Activated CD8-positive, alpha-beta memory T cell treated with anti-CD3 and anti-CD28 coated beads for 36 hours (primary cell): Measurements from ENCODE around the gene OR4F6. TPM values are rescaled to one million over a fixed set of nuclear protein-coding genes. Genes with fewer than 3 reads are reported as not detected.

Experiments used
- CTCF ChIA-PET: fragments of 350-600 bp; sonication (Branson Sonifier 250); formaldehyde crosslinking; loops from one replicate; lab custom pipeline; 2021; ENCODE audit warnings: antibody characterized with exemption; lab: Charles Lee
- POLR2A ChIA-PET: fragments of 350-600 bp; sonication (Branson Sonifier 250); formaldehyde crosslinking; loops from one replicate; lab custom pipeline; 2021; ENCODE audit warnings: antibody characterized with exemption; lab: Charles Lee
- total RNA-seq, 2 experiments: library from RNA; stranded (reverse); gene quantifications; one replicate each; pipeline ENCODE4 v1.2.3, GENCODE V29; 2021

Gene OR4F6
- total RNA-seq, 2 experiments from 2014 or later = not detected

GRCh38 chr15:101801048-101801447 lies 2.3 kb upstream of the OR4F6 start:
- ChIA-PET POLR2A (no interaction called here), CTCF (no interaction called here)

- CTCF ChIA-PET = no interaction called here
- POLR2A ChIA-PET = no interaction called here
Measured at GRCh38 chr15:101803676-101804075, 367 bp downstream of the OR4F6 start.

GRCh38 chr15:101804375-101804774 lies 1.1 kb downstream of the OR4F6 start:
- CTCF ChIA-PET = no interaction called here

GRCh38 chr15:101804941-101805340 lies 1.6 kb downstream of the OR4F6 start:
- ChIA-PET CTCF (no interaction called here), POLR2A (no interaction called here)

More at GRCh38 chr15:101804375-101804774, 1.1 kb downstream of the OR4F6 start:
- POLR2A ChIA-PET = no interaction called here

- POLR2A ChIA-PET = no interaction called here
Measured at GRCh38 chr15:101805605-101806345, 2.5 kb downstream of the OR4F6 start.

GRCh38 chr15:101807345-101807945 lies 4.1 kb downstream of the OR4F6 start:
- ChIA-PET POLR2A (no interaction called here), CTCF (no interaction called here)

More at GRCh38 chr15:101805605-101806345, 2.5 kb downstream of the OR4F6 start:
- CTCF ChIA-PET = no interaction called here

GRCh38 chr15:101808201-101808600 lies 4.9 kb downstream of the OR4F6 start:
- ChIA-PET CTCF (no interaction called here), POLR2A (no interaction called here)

GRCh38 chr15:101810456-101810855 lies 7.1 kb downstream of the OR4F6 start:
- ChIA-PET POLR2A (no interaction called here), CTCF (no interaction called here)

GRCh38 chr15:101810876-101811275 lies 7.6 kb downstream of the OR4F6 start:
- CTCF ChIA-PET = no interaction called here

GRCh38 chr15:101811902-101812301 lies 8.6 kb downstream of the OR4F6 start, which contains the start of gene OR4F15:
Gene OR4F15 (plus strand): TSS chr15:101812202. CDS start chr15:101818187, 5,985 bp downstream.
- POLR2A ChIA-PET = no interaction called here
- CTCF ChIA-PET = no interaction called here

More at GRCh38 chr15:101810876-101811275, 7.6 kb downstream of the OR4F6 start:
- POLR2A ChIA-PET = no interaction called here

- ChIA-PET POLR2A (no interaction called here), CTCF (no interaction called here)
Measured at GRCh38 chr15:101813803-101814534, 10.7 kb downstream of the OR4F6 start.

GRCh38 chr15:101820781-101821180 lies 17.5 kb downstream of the OR4F6 start:
- CTCF ChIA-PET = no interaction called here
- POLR2A ChIA-PET = no interaction called here

- POLR2A ChIA-PET = no interaction called here
- CTCF ChIA-PET = no interaction called here
Measured at GRCh38 chr15:101827257-101827656, 23.9 kb downstream of the OR4F6 start.

- ChIA-PET CTCF (no interaction called here), POLR2A (no interaction called here)
Measured at GRCh38 chr15:101828774-101829173, 25.5 kb downstream of the OR4F6 start.

GRCh38 chr15:101841656-101842055 lies 38.3 kb downstream of the OR4F6 start:
- POLR2A ChIA-PET = no interaction called here
- CTCF ChIA-PET = no interaction called here

GRCh38 chr15:101844916-101845315 lies 41.6 kb downstream of the OR4F6 start:
- ChIA-PET CTCF (no interaction called here), POLR2A (no interaction called here)

- POLR2A ChIA-PET = no interaction called here
- CTCF ChIA-PET = no interaction called here
Measured at GRCh38 chr15:101852356-101852755, 49.0 kb downstream of the OR4F6 start.
